Neural progenitor cell (in vitro differentiated cells): ENCODE measurements around the gene FAF1.

Experiments used
- CTCF ChIP-seq: fragments of 200-600 bp; sonication (generic); IDR thresholded peaks from 2 replicates; pipeline ENCODE4 v1.5.1; 2017; ENCODE audit warnings: antibody characterized with exemption, mild to moderate bottlenecking
- EZH2 ChIP-seq: fragments of 200-600 bp; sonication (generic); IDR thresholded peaks from 2 replicates; pipeline ENCODE4 v1.6.1; 2017; ENCODE audit warnings: antibody characterized with exemption, mild to moderate bottlenecking, moderate library complexity
- EZH2phosphoT487 ChIP-seq: fragments of 200-600 bp; sonication (generic); IDR thresholded peaks from 2 replicates; pipeline ENCODE4 v1.6.1; 2017; ENCODE audit warnings: antibody characterized with exemption

DNA sequence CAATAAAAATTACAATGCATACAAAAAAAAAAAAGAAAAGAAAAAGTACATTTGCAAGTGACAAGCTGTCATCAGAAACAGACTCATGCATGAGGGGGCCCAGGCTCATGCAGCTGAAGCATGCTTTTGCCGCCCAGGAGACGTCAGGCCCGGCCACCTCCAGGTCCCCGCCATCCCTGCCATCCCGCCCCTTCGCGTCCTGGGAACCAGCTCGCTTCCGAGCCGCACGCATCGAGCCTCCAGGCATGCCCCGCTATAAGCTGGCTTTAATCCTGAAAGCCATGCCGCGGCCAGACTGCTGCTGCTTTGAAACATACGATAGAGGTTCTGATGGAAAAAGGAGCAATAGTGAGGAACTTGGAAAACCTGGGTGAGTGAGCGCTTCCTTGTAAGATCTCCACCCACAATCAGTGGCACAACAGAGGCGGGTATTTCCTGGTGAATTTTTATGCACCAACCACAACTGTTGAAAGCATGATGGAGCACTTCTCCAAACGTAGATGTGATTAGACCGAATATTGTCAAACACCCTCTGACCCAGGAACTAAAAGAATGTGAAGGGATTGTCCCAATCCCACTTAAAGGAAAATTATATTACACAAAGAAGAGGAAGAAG is 113.7 kb downstream of the FAF1 start:
- TF ChIP-seq CTCF, result no peak
- no peak for TF ChIP-seq EZH2
- TF ChIP-seq EZH2phosphoT487, result no peak
